HepG2 (cell line): ENCODE measurements around the gene TP73. TPM values are rescaled to one million over a fixed set of nuclear protein-coding genes. Genes with fewer than 3 reads are reported as not detected.

Experiments
- ATAC-seq: fragments of 200-7000 bp; cut with Tn5 transposase; 3 replicates; pipeline ENCODE4 v1.9.1; 2020; ENCODE audit warnings: mild to moderate bottlenecking, moderate library complexity
- BruUV-seq: library from RNA; stranded (reverse); fragments of 400-500 nt; replicated peaks from 2 replicates; lab custom pipeline; 2021; lab: Mats Ljungman, UMichigan
- CTCF ChIA-PET: fragments of 300-600 bp; formaldehyde crosslinking; extraction: SDS; loops from one replicate; lab custom pipeline; 2021; ENCODE audit warnings: low total read pairs, inconsistent platforms, low intra/inter-chr PET ratio; lab: Yijun Ruan, JAX
- POLR2A ChIA-PET: fragments of 350-600 bp; sonication (Branson Sonifier 250); formaldehyde crosslinking; loops from one replicate; lab custom pipeline; 2020; ENCODE audit warnings: antibody characterized with exemption, inconsistent platforms; lab: Yijun Ruan, JAX
- DNase-seq: peaks from one replicate; pipeline ENCODE4 v3.0.0-alpha.2; 2015; ENCODE audit warnings: low spot score
- FAIRE-seq: peaks from 3 replicates; lab custom pipeline; 2011; peaks lifted over from hg19 to GRCh38; lab: Jason Lieb, UNC
- H2AFZ ChIP-seq: one replicate; pipeline ENCODE4 v1.6.1; 2011; ENCODE audit warnings: low read length, inconsistent platforms
- H3K27ac ChIP-seq: fragments of 300-600 bp; 3 replicates; pipeline ENCODE4 v1.8.0; 2011; ENCODE audit warnings: mixed run types, mild to moderate bottlenecking, mixed read lengths, low read length, inconsistent platforms; ENCODE audit not compliant: insufficient read depth; ENCODE audit errors: extremely low read length
- H3K27me3 ChIP-seq, 2 experiments: fragments of 200-600 bp in 1 of 2; 2 replicates in 1 of 2; 3 replicates in 1 of 2; pipeline versions ENCODE4 v1.6.0 to v1.8.0; 2011; ENCODE audit warnings: low read length in 2 of 2, mild to moderate bottlenecking in 2 of 2, moderate library complexity in 2 of 2, inconsistent platforms in 1 of 2; ENCODE audit not compliant: insufficient read depth in 2 of 2, control insufficient read depth in 1 of 2
- H3K36me3 ChIP-seq, 2 experiments: fragments of 200-600 bp in 1 of 2; replicated peaks in 1 of 2; 2 replicates in 1 of 2; 3 replicates in 1 of 2; pipeline versions ENCODE4 v1.5.1 to v1.8.0; 2011; ENCODE audit warnings: low read length in 2 of 2, inconsistent platforms in 1 of 2; ENCODE audit not compliant: insufficient read depth in 2 of 2, control insufficient read depth in 1 of 2
- H3K4me1 ChIP-seq: 2 replicates; pipeline ENCODE4 v1.5.1; 2012; ENCODE audit warnings: low read length, inconsistent platforms; ENCODE audit not compliant: insufficient read depth
- H3K4me2 ChIP-seq: 2 replicates; pipeline ENCODE4 v1.6.0; 2011; ENCODE audit warnings: low read depth, low read length, inconsistent platforms
- H3K4me3 ChIP-seq, 3 experiments: fragments of 200-600 bp in 1 of 3; sonication (generic), shearing (Covaris generic) in 1 of 3; replicated peaks in 1 of 3; 2 replicates each; pipeline ENCODE4 v1.5.1; 2011 to 2016; ENCODE audit warnings: low read length in 3 of 3, inconsistent platforms in 2 of 3, low read depth in 2 of 3, mild to moderate bottlenecking in 2 of 3, control low read depth in 1 of 3, mixed read lengths in 1 of 3; ENCODE audit not compliant: insufficient read depth in 1 of 3
- H3K79me2 ChIP-seq: one replicate; pipeline ENCODE4 v1.6.1; 2011; ENCODE audit warnings: low read length, inconsistent platforms; ENCODE audit not compliant: insufficient read depth
- H3K9ac ChIP-seq: 2 replicates; pipeline ENCODE4 v1.6.0; 2011; ENCODE audit warnings: mild to moderate bottlenecking, low read depth, low read length, inconsistent platforms; ENCODE audit not compliant: insufficient read depth
- H3K9me3 ChIP-seq: 2 replicates; pipeline ENCODE4 v1.5.1; 2012; ENCODE audit warnings: mild to moderate bottlenecking, low read length
- H4K20me1 ChIP-seq: 2 replicates; pipeline ENCODE4 v1.6.0; 2011; ENCODE audit warnings: inconsistent platforms, mild to moderate bottlenecking, low read length, moderate library complexity; ENCODE audit not compliant: insufficient read depth
- AFF4 ChIP-seq: sonication (generic); formaldehyde crosslinking; IDR thresholded peaks from 2 replicates; pipeline ENCODE4 v1.4.0; 2020; ENCODE audit warnings: missing genetic modification reagents
- DPF2 ChIP-seq: sonication (generic); formaldehyde crosslinking; IDR thresholded peaks from 2 replicates; pipeline ENCODE4 v1.4.0; 2020; ENCODE audit warnings: mild to moderate bottlenecking, low read depth, missing genetic modification reagents, borderline replicate concordance
- EHMT2 ChIP-seq: fragments of 200-600 bp; sonication (generic); IDR thresholded peaks from 2 replicates; pipeline ENCODE4 v1.7.0; 2017; ENCODE audit warnings: antibody characterized with exemption, low read depth, low read length, borderline replicate concordance
- FOXA3 ChIP-seq: IDR thresholded peaks from 2 replicates; pipeline ENCODE4 v1.6.1; 2016; ENCODE audit warnings: missing genetic modification reagents, missing compliant biosample characterization
- PHF20 ChIP-seq: sonication (generic); formaldehyde crosslinking; IDR thresholded peaks from 2 replicates; pipeline ENCODE4 v1.5.0; 2020; ENCODE audit warnings: mild to moderate bottlenecking, missing genetic modification reagents
- TEAD3 ChIP-seq: optimal IDR thresholded peaks from 2 replicates; pipeline ENCODE3; 2016; ENCODE audit warnings: borderline replicate concordance
- ZNF557 ChIP-seq: sonication (generic); formaldehyde crosslinking; IDR thresholded peaks from 2 replicates; pipeline ENCODE4 v1.4.0; 2020; ENCODE audit warnings: missing genetic modification reagents
- WGBS: methylation state at CpG from one replicate; pipeline ENCODE4 v1.1.6; 2017; ENCODE audit warnings: low lambda C conversion rate; 5-methylcytosine and 5-hydroxymethylcytosine counted together
- in situ Hi-C: cut with HindIII; loops from 2 replicates; pipeline ENCODE4 v1.10.0; 2017; ENCODE audit warnings: low pct_unique_long_range_greater_than_20kb; ENCODE audit not compliant: extremely low pct_ligation_motif_present
- intact Hi-C: fragments of 100-400 bp; cut with micrococcal nuclease; formaldehyde crosslinking; loops from one replicate; pipeline ENCODE4 v1.10.0; 2022; ENCODE audit not compliant: unreplicated experiment
- polyA plus RNA-seq, 8 experiments: library from polyadenylated mRNA; depleted of rRNA in 3 of 8; stranded (reverse) in 7 of 8; unstranded in 1 of 8; fragments of >200 nt; fragmentation: Illumina TruSeq in 4 of 8; extraction: Trizol in 4 of 8; gene quantifications; 2 replicates each; pipeline versions ENCODE4 v1.2.1 to v1.2.3, GENCODE V29; 2011 to 2016; ENCODE audit warnings: low read depth in 4 of 8, missing spikeins in 1 of 8, mixed read lengths in 1 of 8; ENCODE audit not compliant: insufficient read depth in 1 of 8
- total RNA-seq, 5 experiments: library from RNA; depleted of rRNA; stranded (reverse); fragments of >200 nt; fragmentation: Illumina TruSeq; extraction: Trizol; gene quantifications; 2 replicates each; pipeline ENCODE4 v1.2.3, GENCODE V29; 2016; ENCODE audit warnings: low read depth in 1 of 5
- TF ChIP-seq, protein P1 (sequence below): sonication (generic); formaldehyde crosslinking; IDR thresholded peaks from 2 replicates; pipeline ENCODE4 v1.4.0; 2020; ENCODE audit warnings: missing genetic modification reagents
- TF ChIP-seq, protein P2 (sequence below): sonication (generic); formaldehyde crosslinking; IDR thresholded peaks from 2 replicates; pipeline ENCODE4 v1.4.0; 2020; ENCODE audit warnings: mild to moderate bottlenecking, missing genetic modification reagents
- TF ChIP-seq, protein P3 (sequence below), 2 experiments: fragments of 450-650 bp in 1 of 2; sonication (generic) in 1 of 2; formaldehyde crosslinking; IDR thresholded peaks; 2 replicates each; pipeline versions ENCODE4 v1.5.0 to v1.8.0; 2020 to 2022; ENCODE audit warnings: mild to moderate bottlenecking in 1 of 2, missing genetic modification reagents in 1 of 2

Gene TP73
- total and polyA plus RNA-seq, 2 of the 13 experiments (the other 11 are each of a cell fraction or from before 2014, with no cell fraction given) = 0.49 to 1.1 TPM

GRCh38 chr1:3717715-3718601 lies 65.6 kb downstream of the TP73 start (continued):
- TF ChIP-seq, protein P1, sequence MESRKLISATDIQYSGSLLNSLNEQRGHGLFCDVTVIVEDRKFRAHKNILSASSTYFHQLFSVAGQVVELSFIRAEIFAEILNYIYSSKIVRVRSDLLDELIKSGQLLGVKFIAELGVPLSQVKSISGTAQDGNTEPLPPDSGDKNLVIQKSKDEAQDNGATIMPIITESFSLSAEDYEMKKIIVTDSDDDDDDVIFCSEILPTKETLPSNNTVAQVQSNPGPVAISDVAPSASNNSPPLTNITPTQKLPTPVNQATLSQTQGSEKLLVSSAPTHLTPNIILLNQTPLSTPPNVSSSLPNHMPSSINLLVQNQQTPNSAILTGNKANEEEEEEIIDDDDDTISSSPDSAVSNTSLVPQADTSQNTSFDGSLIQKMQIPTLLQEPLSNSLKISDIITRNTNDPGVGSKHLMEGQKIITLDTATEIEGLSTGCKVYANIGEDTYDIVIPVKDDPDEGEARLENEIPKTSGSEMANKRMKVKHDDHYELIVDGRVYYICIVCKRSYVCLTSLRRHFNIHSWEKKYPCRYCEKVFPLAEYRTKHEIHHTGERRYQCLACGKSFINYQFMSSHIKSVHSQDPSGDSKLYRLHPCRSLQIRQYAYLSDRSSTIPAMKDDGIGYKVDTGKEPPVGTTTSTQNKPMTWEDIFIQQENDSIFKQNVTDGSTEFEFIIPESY (CRISPR knock-in tag) = no peak
- TF ChIP-seq, protein P2, sequence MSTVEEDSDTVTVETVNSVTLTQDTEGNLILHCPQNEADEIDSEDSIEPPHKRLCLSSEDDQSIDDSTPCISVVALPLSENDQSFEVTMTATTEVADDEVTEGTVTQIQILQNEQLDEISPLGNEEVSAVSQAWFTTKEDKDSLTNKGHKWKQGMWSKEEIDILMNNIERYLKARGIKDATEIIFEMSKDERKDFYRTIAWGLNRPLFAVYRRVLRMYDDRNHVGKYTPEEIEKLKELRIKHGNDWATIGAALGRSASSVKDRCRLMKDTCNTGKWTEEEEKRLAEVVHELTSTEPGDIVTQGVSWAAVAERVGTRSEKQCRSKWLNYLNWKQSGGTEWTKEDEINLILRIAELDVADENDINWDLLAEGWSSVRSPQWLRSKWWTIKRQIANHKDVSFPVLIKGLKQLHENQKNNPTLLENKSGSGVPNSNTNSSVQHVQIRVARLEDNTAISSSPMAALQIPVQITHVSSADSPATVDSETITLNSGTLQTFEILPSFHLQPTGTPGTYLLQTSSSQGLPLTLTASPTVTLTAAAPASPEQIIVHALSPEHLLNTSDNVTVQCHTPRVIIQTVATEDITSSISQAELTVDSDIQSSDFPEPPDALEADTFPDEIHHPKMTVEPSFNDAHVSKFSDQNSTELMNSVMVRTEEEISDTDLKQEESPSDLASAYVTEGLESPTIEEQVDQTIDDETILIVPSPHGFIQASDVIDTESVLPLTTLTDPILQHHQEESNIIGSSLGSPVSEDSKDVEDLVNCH (CRISPR knock-in tag) = no peak

DNA sequence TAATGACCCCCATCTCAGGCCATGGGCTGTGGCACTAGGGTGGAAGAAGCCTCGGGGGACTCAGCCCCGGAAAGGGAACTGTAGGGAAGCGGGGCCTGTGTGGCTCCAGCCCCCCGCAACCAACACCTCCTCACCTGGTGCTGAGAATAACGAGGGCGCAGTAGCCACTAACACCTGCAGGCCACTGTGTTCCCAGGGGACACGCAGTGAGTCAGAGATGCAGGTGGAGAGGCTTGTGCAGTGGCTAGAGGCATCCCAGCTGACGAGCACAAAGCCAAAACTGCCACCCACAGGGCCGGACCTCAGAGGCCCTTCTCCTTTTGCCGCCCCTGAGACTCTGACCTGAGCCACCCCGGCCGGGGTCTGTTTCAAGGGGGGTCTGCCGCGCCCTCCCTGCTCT lies 66.4 kb downstream of the TP73 start:
- ATAC-seq = no peak
- H3K4me2 ChIP-seq = no peak overlapping the region
- WGBS = 63% methylated on average over 8 of the region's 14 CpGs
- no peak overlapping the region for H2AFZ ChIP-seq
- H4K20me1 ChIP-seq = peaks cover 5% of the 10 kb centered on the region; the same call in 1 of the 2 replicates
- H3K9me3 ChIP-seq = no peaks in the 10 kb centered on the region
- peaks cover 3 to 20% of the 10 kb centered on the region in 2 experiments; a peak in 4 of 5 replicates for H3K27me3 ChIP-seq
- TF ChIP-seq PHF20 (CRISPR knock-in tag) (no peak), AFF4 (CRISPR knock-in tag) (no peak), TEAD3 (no peak), DPF2 (no peak), EHMT2 (no peak), ZNF557 (CRISPR knock-in tag) (no peak), FOXA3 (CRISPR knock-in tag) (no peak)
- TF ChIP-seq, protein P3, sequence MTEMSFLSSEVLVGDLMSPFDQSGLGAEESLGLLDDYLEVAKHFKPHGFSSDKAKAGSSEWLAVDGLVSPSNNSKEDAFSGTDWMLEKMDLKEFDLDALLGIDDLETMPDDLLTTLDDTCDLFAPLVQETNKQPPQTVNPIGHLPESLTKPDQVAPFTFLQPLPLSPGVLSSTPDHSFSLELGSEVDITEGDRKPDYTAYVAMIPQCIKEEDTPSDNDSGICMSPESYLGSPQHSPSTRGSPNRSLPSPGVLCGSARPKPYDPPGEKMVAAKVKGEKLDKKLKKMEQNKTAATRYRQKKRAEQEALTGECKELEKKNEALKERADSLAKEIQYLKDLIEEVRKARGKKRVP (CRISPR knock-in tag; IDR thresholded peaks at IDR 0.05) = no peak
- no peaks in the 10 kb centered on the region for H3K79me2 ChIP-seq
- CTCF ChIA-PET = no interaction called here
- H3K4me3 ChIP-seq = no peak overlapping the region
- H3K9ac ChIP-seq = no peak overlapping the region
- peaks cover 11% of the 10 kb centered on the region for H3K4me1 ChIP-seq
- POLR2A ChIA-PET = no interaction called here
- no peaks in the 10 kb centered on the region for H3K36me3 ChIP-seq
- DNase-seq = no peak
- intact Hi-C loops (no loop called here), in situ Hi-C loops (no loop called here)
- BruUV-seq = no TSS peak
- FAIRE-seq = no peak
- no peak overlapping the region for H3K27ac ChIP-seq
